Retinal pigment epithelial cell (primary cell): Measurements from ENCODE around the gene PRAMEF11.

Experiments
- DNase-seq: peaks from one replicate; pipeline ENCODE4 v3.0.0-alpha.2; 2010; ENCODE audit warnings: low read depth
- H3K4me3 ChIP-seq: 2 replicates; pipeline ENCODE4 v1.5.1; 2011; ENCODE audit warnings: mild to moderate bottlenecking, low read length, control low read depth, moderate library complexity
- CTCF ChIP-seq: conservative IDR thresholded peaks from 2 replicates; pipeline ENCODE4 v1.5.1; 2011; ENCODE audit warnings: low read depth, low read length, control low read depth, inconsistent platforms

PRAMEF11 gene

DNA sequence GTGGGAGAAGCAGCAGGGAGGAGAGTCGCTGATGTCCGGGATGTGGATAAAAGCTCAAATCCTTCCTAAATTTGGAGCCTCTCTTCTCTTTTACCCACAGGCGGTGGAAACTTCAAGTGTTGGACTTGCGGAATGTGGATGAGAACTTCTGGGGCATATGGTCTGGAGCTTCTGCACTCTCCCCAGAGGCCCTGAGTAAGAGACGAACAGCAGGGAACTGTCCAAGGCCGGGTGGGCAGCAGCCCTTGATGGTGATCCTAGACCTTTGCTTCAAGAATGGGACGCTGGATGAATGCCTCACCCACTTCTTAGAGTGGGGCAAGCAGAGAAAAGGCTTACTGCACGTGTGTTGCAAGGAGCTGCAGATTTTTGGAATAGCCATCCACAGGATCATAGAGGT lies 55.8 kb downstream of the PRAMEF11 start:
- H3K4me3 ChIP-seq = no peak overlapping the region
- TF ChIP-seq CTCF = no peak
- DNase-seq = no peak

DNA sequence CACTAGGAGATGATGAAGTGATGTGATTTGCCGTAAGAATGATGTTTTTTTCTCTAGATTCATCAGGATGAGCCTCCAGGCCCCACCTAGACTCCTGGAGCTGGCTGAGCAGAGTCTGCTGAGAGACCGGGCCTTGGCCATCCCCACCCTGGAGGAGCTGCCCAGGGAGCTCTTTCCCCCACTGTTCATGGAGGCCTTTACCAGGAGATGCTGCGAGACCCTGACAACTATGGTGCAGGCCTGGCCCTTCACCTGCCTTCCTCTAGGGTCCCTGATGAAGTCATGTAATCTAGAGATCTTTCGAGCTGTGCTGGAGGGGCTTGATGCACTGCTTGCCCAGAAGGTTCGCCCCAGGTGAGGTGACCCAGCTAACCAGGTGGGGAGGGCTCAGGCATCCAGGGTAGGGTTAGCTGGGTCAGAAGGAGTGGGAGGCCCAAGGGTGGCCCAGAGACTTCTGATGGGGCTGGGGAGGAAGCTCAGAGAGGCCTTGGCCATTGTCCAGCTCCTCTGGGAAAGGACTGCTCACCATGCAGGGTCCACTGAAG lies 56.3 kb downstream of the PRAMEF11 start:
- DNase-seq = no peak
- H3K4me3 ChIP-seq = no peak overlapping the region
- no peak for TF ChIP-seq CTCF
